ENCODE measurements around the gene NUBPL. TPM values are rescaled to one million over a fixed set of nuclear protein-coding genes. Genes with fewer than 3 reads are reported as not detected.

Gene NUBPL
- total RNA-seq, 1 experiment from 2014 or later, result 11.6 TPM

DNA sequence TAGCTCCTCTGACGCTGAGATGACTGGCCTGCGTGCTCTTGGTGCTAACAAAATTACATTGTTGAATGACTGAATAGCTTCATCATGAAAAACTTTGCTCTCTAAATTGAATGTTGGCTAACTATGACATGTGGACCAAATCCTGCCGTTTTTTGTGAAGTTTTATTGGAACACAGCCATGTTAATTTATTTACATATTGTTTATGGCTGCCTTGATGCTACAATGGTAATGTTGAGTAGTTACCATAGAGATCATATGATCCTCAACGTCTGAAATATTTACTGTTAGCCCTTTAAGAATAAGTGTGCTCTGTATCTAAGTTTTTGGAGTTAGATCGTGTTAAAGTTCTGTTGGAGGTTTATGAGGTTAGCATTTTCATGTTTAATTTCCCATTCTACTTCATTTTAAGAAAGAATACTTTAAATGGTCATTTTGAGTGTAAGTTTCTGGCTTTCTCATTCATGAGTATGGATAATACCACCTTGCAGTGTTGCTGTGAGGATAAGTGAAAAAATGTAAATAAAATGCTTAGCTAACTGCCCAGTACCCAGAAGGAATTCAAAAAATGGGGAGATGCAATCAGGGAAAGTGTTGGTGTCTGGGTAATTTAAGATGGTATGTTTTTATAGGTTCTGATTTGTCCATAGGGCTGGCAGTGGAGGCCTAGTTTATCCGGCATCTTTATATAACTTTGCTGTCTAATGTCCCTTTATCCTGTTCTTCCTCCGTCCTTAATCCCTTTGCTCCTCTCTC, 35.3 kb downstream of the NUBPL start:
- ChIA-PET POLR2A (no interaction called here), CTCF (no interaction called here)
- peaks cover 10% of the 10 kb centered on the region for H3K9me3 Mint-ChIP-seq
- peaks cover 3% of the 10 kb centered on the region; the same call in 1 of the 2 replicates for H3K4me1 Mint-ChIP-seq
- DNase-seq (ENCODE audit: low spot score) (no peak), ATAC-seq (no peak)
- H3K27ac Mint-ChIP-seq, result 0 out of 2 replicates have a peak overlapping the region, but pooled peaks have one; percentile 45
- no peaks in the 10 kb centered on the region for H3K27me3 Mint-ChIP-seq (ENCODE audit: low read depth)
- no peak overlapping the region for H3K4me3 Mint-ChIP-seq
- TF ChIP-seq ZNF425 (CRISPR knock-in tag; conservative IDR thresholded peaks at IDR 0.05) (no peak), TEAD1 (CRISPR knock-in tag; IDR thresholded peaks at IDR 0.05) (no peak), CREM (CRISPR knock-in tag; IDR thresholded peaks at IDR 0.05) (no peak), GTF2I (CRISPR knock-in tag; conservative IDR thresholded peaks at IDR 0.05) (no peak), FOXJ3 (CRISPR knock-in tag; IDR thresholded peaks at IDR 0.05; ENCODE audit: borderline replicate concordance) (no peak), ERG (CRISPR knock-in tag; IDR thresholded peaks at IDR 0.05) (no peak)
- TF ChIP-seq, protein P1, sequence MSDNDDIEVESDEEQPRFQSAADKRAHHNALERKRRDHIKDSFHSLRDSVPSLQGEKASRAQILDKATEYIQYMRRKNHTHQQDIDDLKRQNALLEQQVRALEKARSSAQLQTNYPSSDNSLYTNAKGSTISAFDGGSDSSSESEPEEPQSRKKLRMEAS (CRISPR knock-in tag; IDR thresholded peaks at IDR 0.05), result no peak
- TF ChIP-seq, protein P2, sequence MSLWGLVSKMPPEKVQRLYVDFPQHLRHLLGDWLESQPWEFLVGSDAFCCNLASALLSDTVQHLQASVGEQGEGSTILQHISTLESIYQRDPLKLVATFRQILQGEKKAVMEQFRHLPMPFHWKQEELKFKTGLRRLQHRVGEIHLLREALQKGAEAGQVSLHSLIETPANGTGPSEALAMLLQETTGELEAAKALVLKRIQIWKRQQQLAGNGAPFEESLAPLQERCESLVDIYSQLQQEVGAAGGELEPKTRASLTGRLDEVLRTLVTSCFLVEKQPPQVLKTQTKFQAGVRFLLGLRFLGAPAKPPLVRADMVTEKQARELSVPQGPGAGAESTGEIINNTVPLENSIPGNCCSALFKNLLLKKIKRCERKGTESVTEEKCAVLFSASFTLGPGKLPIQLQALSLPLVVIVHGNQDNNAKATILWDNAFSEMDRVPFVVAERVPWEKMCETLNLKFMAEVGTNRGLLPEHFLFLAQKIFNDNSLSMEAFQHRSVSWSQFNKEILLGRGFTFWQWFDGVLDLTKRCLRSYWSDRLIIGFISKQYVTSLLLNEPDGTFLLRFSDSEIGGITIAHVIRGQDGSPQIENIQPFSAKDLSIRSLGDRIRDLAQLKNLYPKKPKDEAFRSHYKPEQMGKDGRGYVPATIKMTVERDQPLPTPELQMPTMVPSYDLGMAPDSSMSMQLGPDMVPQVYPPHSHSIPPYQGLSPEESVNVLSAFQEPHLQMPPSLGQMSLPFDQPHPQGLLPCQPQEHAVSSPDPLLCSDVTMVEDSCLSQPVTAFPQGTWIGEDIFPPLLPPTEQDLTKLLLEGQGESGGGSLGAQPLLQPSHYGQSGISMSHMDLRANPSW (CRISPR knock-in tag; conservative IDR thresholded peaks at IDR 0.05; ENCODE audit: low read depth), result no peak
- TF ChIP-seq, protein P3, sequence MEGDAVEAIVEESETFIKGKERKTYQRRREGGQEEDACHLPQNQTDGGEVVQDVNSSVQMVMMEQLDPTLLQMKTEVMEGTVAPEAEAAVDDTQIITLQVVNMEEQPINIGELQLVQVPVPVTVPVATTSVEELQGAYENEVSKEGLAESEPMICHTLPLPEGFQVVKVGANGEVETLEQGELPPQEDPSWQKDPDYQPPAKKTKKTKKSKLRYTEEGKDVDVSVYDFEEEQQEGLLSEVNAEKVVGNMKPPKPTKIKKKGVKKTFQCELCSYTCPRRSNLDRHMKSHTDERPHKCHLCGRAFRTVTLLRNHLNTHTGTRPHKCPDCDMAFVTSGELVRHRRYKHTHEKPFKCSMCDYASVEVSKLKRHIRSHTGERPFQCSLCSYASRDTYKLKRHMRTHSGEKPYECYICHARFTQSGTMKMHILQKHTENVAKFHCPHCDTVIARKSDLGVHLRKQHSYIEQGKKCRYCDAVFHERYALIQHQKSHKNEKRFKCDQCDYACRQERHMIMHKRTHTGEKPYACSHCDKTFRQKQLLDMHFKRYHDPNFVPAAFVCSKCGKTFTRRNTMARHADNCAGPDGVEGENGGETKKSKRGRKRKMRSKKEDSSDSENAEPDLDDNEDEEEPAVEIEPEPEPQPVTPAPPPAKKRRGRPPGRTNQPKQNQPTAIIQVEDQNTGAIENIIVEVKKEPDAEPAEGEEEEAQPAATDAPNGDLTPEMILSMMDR (IDR thresholded peaks at IDR 0.05), result no peak
- TF ChIP-seq, protein P4, sequence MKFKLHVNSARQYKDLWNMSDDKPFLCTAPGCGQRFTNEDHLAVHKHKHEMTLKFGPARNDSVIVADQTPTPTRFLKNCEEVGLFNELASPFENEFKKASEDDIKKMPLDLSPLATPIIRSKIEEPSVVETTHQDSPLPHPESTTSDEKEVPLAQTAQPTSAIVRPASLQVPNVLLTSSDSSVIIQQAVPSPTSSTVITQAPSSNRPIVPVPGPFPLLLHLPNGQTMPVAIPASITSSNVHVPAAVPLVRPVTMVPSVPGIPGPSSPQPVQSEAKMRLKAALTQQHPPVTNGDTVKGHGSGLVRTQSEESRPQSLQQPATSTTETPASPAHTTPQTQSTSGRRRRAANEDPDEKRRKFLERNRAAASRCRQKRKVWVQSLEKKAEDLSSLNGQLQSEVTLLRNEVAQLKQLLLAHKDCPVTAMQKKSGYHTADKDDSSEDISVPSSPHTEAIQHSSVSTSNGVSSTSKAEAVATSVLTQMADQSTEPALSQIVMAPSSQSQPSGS (CRISPR knock-in tag; IDR thresholded peaks at IDR 0.05; ENCODE audit: borderline replicate concordance, low read depth), result no peak
- TF ChIP-seq, protein P5, sequence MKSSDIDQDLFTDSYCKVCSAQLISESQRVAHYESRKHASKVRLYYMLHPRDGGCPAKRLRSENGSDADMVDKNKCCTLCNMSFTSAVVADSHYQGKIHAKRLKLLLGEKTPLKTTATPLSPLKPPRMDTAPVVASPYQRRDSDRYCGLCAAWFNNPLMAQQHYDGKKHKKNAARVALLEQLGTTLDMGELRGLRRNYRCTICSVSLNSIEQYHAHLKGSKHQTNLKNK (CRISPR knock-in tag; IDR thresholded peaks at IDR 0.05), result no peak
- peaks cover 12% of the 10 kb centered on the region for H3K36me3 Mint-ChIP-seq

DNA sequence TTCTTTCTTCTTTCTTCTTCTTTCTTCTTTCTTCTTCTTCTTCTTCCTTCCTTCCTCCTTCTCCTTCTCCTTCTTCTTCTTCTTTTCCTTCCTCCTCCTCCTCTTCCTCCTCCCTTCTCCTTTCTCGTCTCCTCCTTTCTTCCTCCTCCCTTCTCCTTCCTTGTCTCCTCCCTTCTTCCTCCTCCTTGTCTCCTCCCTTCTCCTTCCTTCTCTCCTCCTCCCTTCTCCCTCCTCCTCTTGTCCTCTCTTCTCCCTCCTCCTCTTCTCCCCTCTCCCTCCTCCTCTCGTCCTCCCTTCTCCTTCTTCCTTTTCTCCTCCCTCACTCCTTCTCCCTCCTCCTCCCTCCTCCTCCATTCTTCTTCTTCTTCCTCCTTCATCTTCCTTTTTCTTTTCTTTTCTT, 44.5 kb downstream of the NUBPL start:
- no peak overlapping the region for H3K27ac Mint-ChIP-seq
- H3K9me3 Mint-ChIP-seq, result peaks cover 36% of the 10 kb centered on the region
- DNase-seq (ENCODE audit: low spot score) (no peak), ATAC-seq (no peak)
- no peak overlapping the region for H3K4me3 Mint-ChIP-seq
- TF ChIP-seq ESRRA (CRISPR knock-in tag; IDR thresholded peaks at IDR 0.05; ENCODE audit: borderline replicate concordance) (no peak), AR (CRISPR knock-in tag; IDR thresholded peaks at IDR 0.05) (no peak), ZNF671 (CRISPR knock-in tag; IDR thresholded peaks at IDR 0.05) (no peak), GTF2I (CRISPR knock-in tag; conservative IDR thresholded peaks at IDR 0.05) (no peak), NFE2L1 (CRISPR knock-in tag; IDR thresholded peaks at IDR 0.05) (no peak), TP53 (CRISPR knock-in tag; IDR thresholded peaks at IDR 0.05) (no peak), GABPB1 (CRISPR knock-in tag; IDR thresholded peaks at IDR 0.05) (no peak), HMGA2 (CRISPR knock-in tag; IDR thresholded peaks at IDR 0.05) (no peak)
- TF ChIP-seq, protein P6, sequence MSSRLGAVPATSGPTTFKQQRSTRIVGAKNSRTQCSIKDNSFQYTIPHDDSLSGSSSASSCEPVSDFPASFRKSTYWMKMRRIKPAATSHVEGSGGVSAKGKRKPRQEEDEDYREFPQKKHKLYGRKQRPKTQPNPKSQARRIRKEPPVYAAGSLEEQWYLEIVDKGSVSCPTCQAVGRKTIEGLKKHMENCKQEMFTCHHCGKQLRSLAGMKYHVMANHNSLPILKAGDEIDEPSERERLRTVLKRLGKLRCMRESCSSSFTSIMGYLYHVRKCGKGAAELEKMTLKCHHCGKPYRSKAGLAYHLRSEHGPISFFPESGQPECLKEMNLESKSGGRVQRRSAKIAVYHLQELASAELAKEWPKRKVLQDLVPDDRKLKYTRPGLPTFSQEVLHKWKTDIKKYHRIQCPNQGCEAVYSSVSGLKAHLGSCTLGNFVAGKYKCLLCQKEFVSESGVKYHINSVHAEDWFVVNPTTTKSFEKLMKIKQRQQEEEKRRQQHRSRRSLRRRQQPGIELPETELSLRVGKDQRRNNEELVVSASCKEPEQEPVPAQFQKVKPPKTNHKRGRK (CRISPR knock-in tag; IDR thresholded peaks at IDR 0.05; ENCODE audit: borderline replicate concordance), result 0 out of 2 replicates have a peak, but pooled peaks have one; percentile 42
- ChIA-PET CTCF (no interaction called here), POLR2A (no interaction called here)
- peaks cover 13% of the 10 kb centered on the region for H3K36me3 Mint-ChIP-seq
- peaks cover 8% of the 10 kb centered on the region for H3K4me1 Mint-ChIP-seq
- no peaks in the 10 kb centered on the region for H3K27me3 Mint-ChIP-seq (ENCODE audit: low read depth)

All from WTC11 (cell line).